ENCODE measurements around the gene DEFB114.

- no peak for TF ChIP-seq POLR2A (IDR thresholded peaks at IDR 0.05)
- no peak for TF ChIP-seq CTCF (IDR thresholded peaks at IDR 0.05)
- TF ChIP-seq EP300 (IDR thresholded peaks at IDR 0.05): no peak
Observed at GRCh38 chr6:50003139-50003538, 39.2 kb upstream of the DEFB114 start.

All from upper lobe of left lung (tissue), 4 donors.